HG03432 (cell line): ENCODE measurements around the gene TMEM131L.

Experiments used
- ATAC-seq: cut with Tn5 transposase; IDR thresholded peaks from one replicate; pipeline ENCODE4 v1.9.1; 2021; ENCODE audit warnings: mild to moderate bottlenecking, moderate library complexity; ENCODE audit not compliant: unreplicated experiment

Gene TMEM131L

DNA sequence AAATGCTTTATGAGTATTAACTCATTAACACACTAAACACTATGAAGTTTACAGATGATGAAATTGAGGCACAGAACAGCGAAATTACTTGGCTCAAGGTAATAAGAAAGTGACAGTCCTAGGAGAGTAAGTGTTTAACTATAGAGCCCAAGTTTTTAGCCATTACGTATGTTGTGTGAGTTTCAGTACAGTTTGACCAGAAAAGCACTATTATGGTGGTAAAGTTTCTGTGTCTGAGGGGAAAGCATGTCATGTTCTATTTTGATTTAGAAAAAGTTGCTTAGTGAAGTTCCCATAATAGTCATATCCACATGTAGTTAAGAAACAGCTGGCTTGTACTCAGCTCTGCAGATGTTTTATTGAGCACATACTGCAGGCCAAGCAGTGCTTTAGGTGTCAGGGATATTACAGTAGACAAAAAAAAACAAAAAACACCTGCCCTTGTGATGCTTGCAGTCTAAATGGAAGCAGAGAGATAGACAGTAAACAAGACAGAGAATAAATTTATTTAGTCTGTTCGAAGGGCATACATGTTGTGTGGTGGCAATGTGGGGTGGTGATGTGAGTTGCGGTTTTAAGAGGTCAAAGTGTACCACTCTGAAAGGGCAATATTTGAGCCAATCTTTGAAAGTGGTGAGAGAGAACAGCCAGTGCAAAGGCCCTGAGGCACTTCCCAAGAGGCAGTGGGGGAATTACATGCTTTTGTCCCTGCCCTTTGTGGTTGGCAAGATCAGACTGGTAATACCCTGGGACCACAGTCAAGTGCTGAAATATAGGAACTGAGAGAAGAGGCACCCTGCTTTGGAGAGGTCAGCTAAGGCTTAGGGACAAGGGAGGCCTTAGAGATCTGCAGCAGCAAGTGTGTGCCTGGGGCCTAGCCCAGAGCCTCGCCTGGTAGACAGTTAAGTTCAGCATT lies 6.2 kb downstream of the TMEM131L start:
- peak; percentile 49 for ATAC-seq

DNA sequence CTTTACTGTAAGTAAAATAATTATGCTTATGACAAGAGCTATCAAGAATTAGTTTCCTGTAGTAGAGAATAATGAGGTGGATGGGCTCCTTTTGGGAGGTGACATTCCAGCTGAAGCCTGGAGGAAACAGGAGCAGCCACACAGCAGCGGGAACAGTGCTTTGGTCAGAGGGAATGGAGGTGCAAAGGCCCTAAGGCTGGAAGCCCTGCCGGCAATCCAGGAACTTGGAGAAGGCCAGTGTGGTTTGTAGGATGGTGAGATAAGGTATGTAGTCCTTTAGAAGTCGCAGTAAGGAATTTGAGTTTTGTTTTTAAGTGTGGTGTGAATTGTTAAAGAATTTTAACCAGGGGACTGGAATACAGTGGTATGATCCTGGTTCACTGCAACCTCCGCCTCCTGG lies 8.1 kb downstream of the TMEM131L start:
- no peak for ATAC-seq

DNA sequence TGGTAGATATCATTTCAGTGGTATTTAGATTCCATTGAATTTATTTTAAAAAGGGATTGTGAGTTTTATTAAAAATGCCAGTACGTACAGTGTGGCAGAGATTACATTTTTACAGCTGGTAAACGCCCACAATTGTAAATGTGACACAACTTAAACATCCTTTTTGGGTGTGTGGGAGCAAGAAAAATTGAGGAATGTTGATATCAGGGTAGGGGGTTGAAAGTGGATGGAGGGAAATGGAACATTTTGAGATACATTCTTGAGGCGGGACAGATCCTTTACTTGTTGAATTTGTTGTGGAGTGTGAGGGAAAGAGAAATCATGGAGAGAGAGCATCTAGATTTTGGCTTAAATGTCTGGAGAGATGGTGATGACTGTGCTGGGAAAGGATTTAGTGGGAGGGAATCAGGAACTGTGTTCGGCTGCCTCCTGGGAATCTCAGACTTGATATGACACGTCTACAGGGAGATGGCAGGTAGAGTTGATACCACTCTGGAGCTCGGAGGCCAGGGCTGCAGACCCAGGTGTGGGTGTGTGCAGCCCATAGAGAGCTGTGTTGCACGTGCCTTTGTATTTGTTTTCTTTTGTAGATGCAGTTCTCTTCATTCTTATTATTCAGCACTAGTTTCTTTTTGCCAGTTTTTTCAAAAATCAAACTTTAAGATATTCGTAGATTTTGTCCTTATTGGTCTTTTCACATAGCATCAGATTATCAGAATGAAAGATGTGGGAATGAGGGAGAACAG lies 10.8 kb downstream of the TMEM131L start:
- no peak for ATAC-seq

DNA sequence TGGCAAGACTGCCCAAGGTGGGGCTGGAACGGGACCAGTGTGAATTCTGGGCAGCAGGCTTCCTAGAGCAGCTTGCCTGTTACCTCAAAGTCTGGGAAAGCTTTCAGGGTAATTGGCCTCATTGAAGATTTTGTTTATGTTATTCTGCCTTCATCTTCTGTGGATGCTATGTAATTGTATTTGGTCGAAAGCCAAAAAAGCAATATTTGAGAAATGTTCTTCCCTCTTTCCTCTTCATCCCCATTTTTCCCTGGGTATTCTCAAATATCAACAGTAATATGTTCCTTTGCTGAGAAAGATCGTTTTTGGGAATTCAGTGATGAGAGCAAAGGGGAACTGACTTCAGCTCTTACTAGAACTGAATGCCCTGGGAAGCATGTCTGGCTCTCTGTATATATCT lies 12.9 kb downstream of the TMEM131L start:
- ATAC-seq = no peak

DNA sequence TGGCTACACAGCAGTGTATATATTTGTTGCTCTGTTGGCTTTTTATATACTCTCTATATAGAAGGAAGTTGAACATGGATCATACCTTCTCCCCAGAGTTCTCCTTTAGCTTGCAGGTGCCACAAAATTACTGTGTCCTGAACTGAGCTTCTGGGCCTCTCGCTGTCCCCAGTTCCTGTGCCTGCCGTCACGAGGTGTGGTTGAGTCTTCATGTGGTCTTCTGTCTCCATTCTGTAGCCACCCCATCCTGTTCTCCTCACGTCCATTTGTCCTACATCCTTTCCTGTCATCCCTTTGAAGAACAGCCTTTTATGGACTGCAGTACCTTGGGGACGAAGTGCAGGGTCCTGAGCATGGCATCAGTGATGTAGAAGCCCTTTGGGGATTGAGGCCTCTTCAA lies 14.5 kb downstream of the TMEM131L start:
- ATAC-seq = no peak

DNA sequence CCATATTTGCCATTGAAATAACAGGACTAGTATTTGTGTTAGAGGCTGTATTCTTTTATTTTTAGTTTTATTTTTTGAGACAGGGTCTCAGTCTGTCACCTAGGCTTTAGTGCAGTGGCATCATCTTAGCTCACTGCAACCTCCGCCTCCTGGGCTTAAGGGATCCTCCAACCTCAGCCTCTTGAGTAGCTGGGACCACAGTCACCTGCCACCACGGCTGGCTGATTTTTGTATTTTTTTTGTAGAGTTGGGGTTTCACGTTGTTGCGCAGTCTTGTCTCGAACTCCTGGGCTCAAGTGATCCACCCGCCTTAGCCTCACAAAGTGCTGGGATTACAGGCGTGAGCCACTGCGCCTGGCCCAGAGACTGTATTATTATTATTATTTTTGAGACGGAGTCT lies 15.3 kb downstream of the TMEM131L start:
- ATAC-seq = no peak

DNA sequence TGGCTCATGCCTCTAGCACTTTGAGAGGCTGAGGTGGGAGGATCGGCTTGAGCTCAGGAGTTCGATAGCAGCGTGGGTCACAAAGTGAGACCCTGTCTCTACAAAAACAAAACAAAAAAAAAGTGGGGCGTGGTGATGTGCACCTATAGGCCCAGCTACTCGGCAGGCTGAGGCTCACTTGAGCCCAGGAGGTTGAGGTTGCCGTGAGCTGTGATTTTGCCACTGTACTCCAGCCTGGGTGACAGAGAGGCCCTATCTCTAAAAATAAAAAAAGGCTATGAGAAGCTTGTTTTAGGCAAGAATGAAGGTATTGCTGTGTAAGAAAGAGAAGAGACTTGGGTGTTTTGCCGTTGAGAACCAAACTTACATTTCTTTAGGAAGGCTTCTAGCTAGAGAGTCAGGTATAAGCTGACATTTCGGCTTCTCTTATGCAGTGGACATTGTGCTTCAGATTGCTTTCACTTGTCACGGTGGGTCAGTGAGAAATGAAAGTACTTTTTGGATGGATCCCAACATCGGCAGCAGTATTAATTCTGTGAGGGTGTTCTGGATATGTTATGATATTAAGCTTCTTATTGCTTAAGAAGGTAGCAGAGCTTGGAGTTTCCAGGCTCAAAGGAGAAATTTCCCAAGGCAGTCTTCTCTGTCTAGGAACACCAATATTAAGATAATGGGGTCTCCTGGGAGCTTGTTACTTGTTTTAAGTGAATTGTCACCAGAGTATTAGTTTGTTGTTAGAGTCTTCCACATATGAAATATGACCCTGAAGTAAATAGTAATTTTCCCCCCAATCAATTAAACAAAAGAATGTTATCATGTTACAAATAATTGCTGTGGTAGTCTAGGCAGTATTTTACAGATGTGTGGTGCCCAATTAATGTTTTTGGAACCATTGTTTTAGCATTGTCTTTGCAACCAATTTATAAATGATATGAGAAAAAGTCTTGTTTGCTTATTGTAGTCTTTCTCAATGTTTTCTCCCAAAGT lies 17.6 kb downstream of the TMEM131L start:
- ATAC-seq = no peak

DNA sequence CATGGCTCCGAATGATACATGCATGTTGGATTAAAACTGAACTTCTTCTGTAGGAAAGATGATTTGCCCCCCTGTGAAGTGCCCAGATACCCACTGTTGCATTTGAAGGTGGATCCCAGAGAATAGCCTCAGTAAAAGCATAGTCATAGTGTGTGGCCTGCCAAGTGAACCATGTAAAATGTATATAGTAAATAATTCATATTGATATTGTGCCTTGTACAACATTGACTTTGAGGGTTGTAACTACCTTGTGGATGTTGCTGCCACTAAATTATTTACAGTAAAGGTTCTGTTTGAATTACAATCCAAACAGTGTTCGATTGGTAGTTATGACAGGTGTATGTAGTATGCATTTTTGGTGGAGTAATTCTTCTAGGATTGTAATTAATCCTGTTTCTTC lies 19.2 kb downstream of the TMEM131L start:
- ATAC-seq = no peak

DNA sequence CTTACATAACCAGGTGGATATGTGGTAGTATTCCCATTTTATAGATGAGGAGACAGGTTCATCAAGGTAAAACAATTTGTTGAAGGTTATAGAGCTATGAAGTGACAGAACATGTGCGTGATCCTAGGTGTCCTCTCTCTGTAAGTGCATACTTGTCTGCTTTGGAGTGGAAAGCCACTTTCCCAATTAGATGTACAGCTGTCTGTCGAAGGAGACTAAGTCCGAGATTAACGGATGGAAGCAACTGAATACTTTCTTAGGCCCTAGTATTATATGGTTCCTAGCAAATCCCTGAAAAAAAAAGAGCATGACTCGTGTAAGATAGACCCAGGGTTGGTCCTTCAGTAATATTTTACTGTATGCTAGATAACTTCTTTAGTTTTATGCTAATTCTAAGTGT lies 19.7 kb downstream of the TMEM131L start:
- no peak for ATAC-seq

DNA sequence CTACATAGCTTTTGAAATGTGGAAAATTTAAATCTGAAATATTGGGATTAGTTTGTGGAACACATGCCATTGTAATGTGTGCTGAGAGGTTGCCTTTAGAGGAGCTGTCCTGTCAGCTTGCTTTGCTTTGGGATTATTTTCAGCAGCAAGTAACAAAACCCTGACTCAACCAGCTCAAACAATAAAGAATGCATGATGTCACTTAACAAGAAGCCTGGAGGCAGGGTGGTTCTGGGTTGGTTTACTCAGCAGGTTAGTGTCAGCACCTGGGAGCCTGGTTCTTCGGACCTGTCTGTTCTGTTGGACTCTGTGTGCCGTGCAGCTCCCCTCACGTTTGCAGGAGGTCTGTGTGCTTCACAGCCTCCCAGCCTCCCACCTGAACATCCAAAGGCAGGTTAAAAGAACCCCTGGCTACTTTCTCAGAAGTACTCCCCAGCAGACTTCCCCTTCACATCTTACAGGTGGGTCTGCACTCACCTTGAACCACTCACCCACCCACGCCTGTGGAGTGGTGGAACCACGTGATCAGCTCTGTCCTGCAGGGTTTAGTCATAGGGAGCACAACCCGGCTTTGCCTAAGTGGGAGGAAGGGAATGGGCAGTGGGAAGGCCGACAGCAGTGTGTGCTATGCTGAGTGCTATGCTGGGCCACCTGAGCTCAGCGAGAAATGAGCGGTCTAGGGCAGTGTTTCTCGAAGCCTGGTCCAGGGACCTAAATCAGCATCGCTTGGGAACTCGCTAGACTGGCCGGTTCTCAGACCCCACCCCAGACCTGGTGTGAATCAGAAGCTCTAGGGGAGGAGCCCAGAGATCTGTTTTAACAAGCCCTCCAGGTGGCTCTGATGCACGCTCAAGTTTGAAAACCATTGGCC lies 20.4 kb downstream of the TMEM131L start:
- no peak for ATAC-seq

DNA sequence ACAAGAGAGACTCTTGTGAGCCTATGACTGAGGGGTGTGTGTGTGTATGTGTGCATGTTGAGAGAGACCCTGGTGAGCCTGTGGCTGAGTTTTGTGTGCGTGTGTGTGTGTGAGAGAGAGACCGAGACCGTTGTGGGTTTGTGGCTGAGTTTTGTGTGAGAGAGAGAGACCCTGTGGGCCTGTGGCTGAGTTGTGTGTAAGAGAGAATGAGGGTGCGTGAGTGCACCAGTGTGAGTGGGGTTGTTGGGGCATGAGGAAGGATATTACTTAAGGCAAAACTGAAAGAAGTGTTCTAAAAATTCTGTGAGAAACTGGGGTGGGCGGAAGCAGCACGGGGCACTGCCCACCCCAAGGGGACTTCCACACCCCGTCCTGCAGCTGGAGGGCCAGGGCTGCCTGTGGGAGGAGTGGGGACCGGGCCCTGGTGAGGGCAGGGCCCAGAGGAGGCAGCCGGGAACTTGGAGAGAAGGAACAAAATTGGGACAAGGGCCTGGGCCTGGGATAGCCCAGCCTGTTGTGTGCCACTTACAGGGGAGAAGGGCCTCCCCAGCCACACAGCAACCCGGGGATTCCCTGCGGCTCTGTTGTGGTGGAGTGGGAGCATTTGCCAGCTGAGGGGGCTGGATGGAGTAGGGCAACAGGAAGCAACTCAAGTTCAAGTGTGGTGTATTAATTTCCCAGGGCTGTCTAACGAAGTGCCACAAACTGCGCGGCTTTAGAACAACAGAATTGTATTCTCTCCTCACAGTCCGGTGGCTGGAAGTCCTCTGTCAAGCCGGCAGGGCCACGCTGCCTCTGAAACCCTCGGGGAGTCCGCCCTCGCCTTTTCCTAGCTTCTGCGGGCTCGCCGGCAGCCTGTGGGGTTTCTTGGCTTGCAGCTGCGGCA lies 22.1 kb downstream of the TMEM131L start:
- ATAC-seq = peak; percentile 58

DNA sequence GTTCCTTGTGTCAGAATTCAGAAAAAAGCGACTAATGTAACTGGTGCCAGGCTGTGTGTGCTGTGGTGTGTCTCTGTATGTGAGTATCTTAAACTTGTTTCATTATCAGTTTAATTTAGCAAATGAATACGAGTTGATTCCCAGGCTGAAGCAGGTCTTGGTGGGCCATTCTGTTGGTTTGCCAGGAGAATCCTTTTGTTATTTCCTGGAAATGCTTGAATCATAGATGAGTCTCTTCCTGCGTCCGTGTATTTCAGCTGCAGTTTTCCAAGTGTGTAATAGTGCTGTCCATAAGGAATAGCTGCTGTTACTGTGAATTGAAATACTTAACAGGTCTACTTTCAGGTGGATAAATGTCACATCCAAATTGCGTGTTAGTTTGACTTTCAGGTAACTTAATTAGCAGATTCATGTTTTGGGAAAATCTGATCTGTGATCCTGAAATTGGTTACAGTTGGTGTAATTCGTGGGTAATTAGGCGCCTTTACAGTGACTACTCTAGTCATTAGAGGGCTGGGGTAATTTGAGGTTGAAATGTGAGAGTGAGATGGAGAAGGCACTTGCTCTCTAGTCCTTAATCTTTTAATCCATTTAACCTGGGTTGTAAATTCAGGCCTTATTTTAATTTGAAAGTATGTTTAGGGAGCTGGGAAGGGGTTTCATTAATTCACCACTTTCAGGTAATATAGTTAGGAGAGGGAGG lies 23.8 kb downstream of the TMEM131L start:
- ATAC-seq = no peak

DNA sequence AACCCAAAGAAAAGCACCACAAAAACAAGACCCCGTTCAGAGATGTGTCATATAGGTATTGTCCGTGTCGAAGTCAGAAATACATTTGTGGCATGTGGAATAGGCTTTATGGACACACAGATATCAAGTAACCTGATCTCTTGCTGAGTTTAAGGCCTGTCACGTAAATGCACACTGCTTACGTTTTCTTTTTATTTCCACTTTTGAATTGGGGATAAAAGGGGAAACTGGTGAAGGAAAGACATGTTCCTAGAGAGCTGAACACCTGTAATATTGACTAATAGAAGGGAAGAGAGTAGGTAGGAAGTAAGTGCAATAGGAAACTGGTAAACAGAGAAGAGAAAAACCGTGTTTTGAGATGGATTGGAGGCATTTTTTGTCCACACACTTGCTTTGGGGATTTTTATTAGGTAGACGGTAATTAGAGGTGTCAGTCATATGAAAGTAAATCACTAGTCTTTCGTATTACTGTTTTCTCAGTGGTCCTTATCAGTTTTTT lies 24.9 kb downstream of the TMEM131L start:
- ATAC-seq = no peak

DNA sequence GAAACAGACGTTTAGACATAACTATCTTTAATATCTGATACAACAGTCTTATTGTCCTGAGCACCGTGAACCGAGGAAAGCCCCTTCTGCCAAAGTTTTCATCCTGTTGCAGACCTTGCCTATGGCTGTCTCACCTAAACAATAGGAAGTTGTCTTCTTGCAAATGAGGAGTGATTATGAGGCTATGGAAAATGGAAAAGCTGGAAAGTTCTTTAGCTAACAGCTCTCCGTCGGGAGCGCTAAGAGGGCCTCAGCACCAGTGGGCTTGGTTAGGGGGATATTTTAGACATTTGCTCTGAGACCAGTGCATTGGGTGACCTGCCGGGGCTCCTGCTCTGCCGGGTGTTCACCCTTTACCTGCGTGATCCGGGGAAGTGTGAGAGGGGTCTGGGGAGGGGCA lies 28.4 kb downstream of the TMEM131L start:
- no peak for ATAC-seq

DNA sequence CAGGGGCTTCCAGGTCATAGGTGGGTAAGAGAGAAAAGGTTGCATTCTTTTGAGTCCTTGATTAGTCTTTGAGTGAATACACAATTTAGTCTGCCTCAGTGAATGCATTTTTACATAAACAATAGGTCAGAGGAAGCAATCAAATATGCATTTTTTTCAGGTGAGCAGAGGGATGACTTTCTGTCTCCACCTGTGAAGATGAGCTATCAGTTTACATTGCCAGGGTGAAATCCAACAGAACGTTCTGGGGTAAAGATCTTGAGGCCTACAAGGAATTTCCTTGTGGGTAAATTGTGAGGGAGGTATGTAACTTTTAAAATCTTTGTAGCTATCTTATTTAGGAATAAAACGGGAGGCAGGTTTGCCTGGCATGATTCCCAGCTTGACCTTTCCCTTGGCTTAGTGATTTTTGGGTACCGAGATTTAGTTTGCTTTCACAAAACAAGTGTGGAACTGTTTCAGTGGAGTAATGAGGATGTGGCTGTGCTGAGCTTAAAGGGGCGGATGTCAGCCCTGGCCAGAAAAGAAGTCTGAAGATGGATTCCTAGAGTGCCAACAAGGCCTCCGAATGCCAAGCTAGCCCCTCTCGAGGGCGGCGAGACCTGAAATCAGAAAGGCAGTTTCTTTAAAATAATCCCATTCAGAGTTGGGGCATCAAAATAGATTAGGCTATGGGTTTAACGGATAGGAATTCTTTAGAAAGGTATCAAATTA lies 29.5 kb downstream of the TMEM131L start:
- ATAC-seq = no peak

DNA sequence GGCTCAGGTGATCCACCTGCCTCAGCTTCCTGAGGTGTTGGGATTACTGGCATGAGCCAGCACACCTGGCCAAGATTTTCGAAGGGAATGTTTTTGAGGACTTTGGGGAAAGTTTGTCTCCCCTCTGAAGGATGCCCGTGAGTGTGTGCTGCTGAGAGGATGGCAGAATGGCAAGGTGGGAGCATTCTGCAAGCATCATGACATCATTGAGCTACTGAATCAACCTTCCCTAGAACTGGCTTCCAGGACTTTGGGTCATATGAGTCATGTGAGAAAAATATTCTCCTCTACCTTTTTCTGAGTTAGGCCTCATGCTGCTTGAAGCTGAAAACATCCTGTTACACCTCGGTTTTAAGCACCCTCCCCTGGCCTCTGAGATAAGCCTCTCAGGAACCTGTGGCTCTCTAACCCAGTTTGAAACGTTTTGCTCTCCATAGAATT lies 31.0 kb downstream of the TMEM131L start:
- ATAC-seq = peak; percentile 41
